Transverse colon (tissue), 4 donors: ENCODE data around the gene STRA6.

Source experiments
- POLR2A ChIP-seq: fragments of 450-650 bp; IDR thresholded peaks from one replicate; pipeline ENCODE4 v1.6.1; 2016; ENCODE audit warnings: antibody characterized with exemption, mild to moderate bottlenecking, moderate library complexity
- POLR2AphosphoS5 ChIP-seq, 3 donors: sonication (generic); formaldehyde crosslinking; IDR thresholded peaks; one replicate each; pipeline ENCODE4 v1.6.1; 2016; ENCODE audit warnings: antibody characterized with exemption in 3 of 3
- TF ChIP-seq, protein P1 (sequence below), 5 experiments: fragments of 200-600 bp in 3 of 5; fragments of 450-650 bp in 2 of 5; sonication (generic) in 3 of 5; IDR thresholded peaks; 1 replicate in 2 of 5; 2 replicates in 3 of 5; pipeline ENCODE4 v1.5.1; 2016 to 2017; ENCODE audit warnings: antibody characterized with exemption in 5 of 5, inconsistent platforms in 3 of 5, mild to moderate bottlenecking in 2 of 5, moderate library complexity in 1 of 5

DNA sequence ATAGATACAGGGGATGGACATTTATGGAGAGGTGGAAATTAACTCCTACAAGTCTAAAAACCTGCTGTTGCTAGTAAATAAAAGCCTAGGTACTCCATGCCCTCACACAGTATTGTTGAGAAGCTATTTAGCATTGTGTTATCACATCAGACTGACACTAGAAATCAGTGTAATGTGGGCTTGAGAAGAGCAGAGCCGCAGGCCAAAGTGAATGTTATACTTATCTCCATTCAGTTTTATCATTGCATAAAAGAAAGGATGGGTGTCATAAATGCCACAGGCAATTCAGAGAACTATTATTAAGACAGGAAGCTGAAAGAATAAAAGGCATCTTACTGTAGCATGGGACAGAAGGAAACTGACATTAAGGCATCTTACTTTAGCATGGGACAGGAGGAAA, 42.8 kb downstream of the STRA6 start:
- TF ChIP-seq, protein P1, sequence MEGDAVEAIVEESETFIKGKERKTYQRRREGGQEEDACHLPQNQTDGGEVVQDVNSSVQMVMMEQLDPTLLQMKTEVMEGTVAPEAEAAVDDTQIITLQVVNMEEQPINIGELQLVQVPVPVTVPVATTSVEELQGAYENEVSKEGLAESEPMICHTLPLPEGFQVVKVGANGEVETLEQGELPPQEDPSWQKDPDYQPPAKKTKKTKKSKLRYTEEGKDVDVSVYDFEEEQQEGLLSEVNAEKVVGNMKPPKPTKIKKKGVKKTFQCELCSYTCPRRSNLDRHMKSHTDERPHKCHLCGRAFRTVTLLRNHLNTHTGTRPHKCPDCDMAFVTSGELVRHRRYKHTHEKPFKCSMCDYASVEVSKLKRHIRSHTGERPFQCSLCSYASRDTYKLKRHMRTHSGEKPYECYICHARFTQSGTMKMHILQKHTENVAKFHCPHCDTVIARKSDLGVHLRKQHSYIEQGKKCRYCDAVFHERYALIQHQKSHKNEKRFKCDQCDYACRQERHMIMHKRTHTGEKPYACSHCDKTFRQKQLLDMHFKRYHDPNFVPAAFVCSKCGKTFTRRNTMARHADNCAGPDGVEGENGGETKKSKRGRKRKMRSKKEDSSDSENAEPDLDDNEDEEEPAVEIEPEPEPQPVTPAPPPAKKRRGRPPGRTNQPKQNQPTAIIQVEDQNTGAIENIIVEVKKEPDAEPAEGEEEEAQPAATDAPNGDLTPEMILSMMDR (IDR thresholded peaks at IDR 0.05) = no peak
- TF ChIP-seq POLR2A (no peak), POLR2AphosphoS5 (IDR thresholded peaks at IDR 0.05) (no peak)
